Sigmoid colon (tissue), 3 donors: ENCODE measurements around the gene ADRA2B.

ENCODE experiments used
- CTCF ChIP-seq, 4 experiments: fragments of 450-650 bp in 3 of 4; fragments of 200-600 bp in 1 of 4; IDR thresholded peaks; one replicate each; pipeline ENCODE4 v1.5.1; 2016 to 2019; ENCODE audit warnings: antibody characterized with exemption in 4 of 4, mild to moderate bottlenecking in 3 of 4, moderate library complexity in 2 of 4
- POLR2A ChIP-seq, 2 donors: fragments of 450-650 bp; IDR thresholded peaks; one replicate each; pipeline ENCODE4 v1.6.1; 2016; ENCODE audit warnings: antibody characterized with exemption in 2 of 2, mild to moderate bottlenecking in 2 of 2, moderate library complexity in 2 of 2

DNA sequence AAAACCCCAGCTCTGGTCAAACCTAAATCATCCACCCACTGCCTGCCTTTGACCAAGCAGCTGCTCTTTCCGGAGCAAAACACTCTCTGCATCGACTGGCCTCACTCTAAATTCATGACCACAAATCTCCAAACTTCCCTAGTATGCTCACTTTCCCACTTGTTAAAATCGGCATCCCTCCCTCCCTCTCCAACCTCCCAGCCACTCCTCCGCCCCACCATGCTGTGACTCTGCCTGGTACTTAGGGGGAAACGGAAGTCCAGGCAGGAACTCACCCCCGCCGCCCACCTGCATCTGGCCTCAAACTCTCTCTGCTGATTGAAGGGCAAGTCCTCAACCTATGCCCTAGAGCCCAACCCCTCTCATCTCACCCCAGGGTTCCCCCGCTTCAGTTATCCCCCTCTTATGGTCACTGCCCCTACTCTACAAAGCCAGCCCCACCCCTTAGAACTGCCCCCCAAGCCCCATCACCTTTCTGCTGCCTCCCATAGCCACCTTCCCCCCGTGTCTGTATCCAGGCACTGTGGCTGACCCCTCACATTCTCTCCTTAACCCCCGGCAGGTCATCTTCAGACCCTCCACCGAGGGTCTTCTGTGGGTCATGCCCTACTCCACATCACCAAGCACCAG, 3.8 kb upstream of the ADRA2B start:
- TF ChIP-seq CTCF (IDR thresholded peaks at IDR 0.05) (no peak), POLR2A (IDR thresholded peaks at IDR 0.05) (no peak)
